Mesendoderm (in vitro differentiated cells): ENCODE data around the gene MOCS3.
"Not testable (repeated sequence)": the region's sequence is repeated elsewhere in the genome, so short reads cannot be mapped to it uniquely, and the experiment has no call there.

Experiments
- DNase-seq: peaks from one replicate; pipeline ENCODE4 v3.0.0; 2013
- H2AK5ac ChIP-seq: 2 replicates; pipeline ENCODE4 v1.6.1; 2013; ENCODE audit warnings: low read length, inconsistent platforms
- H2BK120ac ChIP-seq: 2 replicates; pipeline ENCODE4 v1.6.1; 2013; ENCODE audit warnings: low read depth, mild to moderate bottlenecking, low read length, moderate library complexity, mixed read lengths
- H2BK15ac ChIP-seq: replicated peaks from 2 replicates; pipeline ENCODE4 v1.6.1; 2013; ENCODE audit warnings: low read depth, mild to moderate bottlenecking, moderate library complexity
- H2BK5ac ChIP-seq: 2 replicates; pipeline ENCODE4 v1.6.1; 2013; ENCODE audit warnings: low read length, inconsistent platforms
- H3K18ac ChIP-seq: 2 replicates; pipeline ENCODE4 v1.6.1; 2013; ENCODE audit warnings: mild to moderate bottlenecking, low read length, mixed read lengths
- H3K23ac ChIP-seq: one replicate; pipeline ENCODE4 v1.6.1; 2013; ENCODE audit warnings: low read length
- H3K27ac ChIP-seq: 2 replicates; pipeline ENCODE4 v1.5.1; 2013; ENCODE audit warnings: low read depth, mild to moderate bottlenecking, inconsistent platforms, low read length, moderate library complexity
- H3K27me3 ChIP-seq: 2 replicates; pipeline ENCODE4 v1.6.1; 2013; ENCODE audit warnings: low read length, control low read depth, mild to moderate bottlenecking, inconsistent platforms; ENCODE audit not compliant: insufficient read depth, poor library complexity
- H3K36me3 ChIP-seq: 2 replicates; pipeline ENCODE4 v1.6.1; 2013; ENCODE audit warnings: low read length, inconsistent platforms; ENCODE audit not compliant: control insufficient read depth, insufficient read depth
- H3K4ac ChIP-seq: one replicate; pipeline ENCODE4 v1.6.1; 2013; ENCODE audit warnings: low read depth, mild to moderate bottlenecking, low read length, moderate library complexity
- H3K4me1 ChIP-seq: 2 replicates; pipeline ENCODE4 v1.6.1; 2013; ENCODE audit warnings: low read depth, low read length, inconsistent platforms; ENCODE audit not compliant: control insufficient read depth
- H3K4me2 ChIP-seq: 2 replicates; pipeline ENCODE4 v1.6.1; 2013; ENCODE audit warnings: low read length
- H3K4me3 ChIP-seq: 2 replicates; pipeline ENCODE4 v1.5.1; 2013; ENCODE audit warnings: mild to moderate bottlenecking, low read length
- H3K56ac ChIP-seq: one replicate; pipeline ENCODE4 v1.6.1; 2013; ENCODE audit warnings: low read length
- H3K79me1 ChIP-seq: 2 replicates; pipeline ENCODE4 v1.6.1; 2013; ENCODE audit warnings: low read length, inconsistent platforms
- H3K79me2 ChIP-seq: 2 replicates; pipeline ENCODE4 v1.6.1; 2013; ENCODE audit warnings: mild to moderate bottlenecking, low read length; ENCODE audit not compliant: control insufficient read depth, insufficient read depth
- H3K9ac ChIP-seq: 2 replicates; pipeline ENCODE4 v1.6.1; 2013; ENCODE audit warnings: low read length, inconsistent platforms
- H4K5ac ChIP-seq: one replicate; pipeline ENCODE4 v1.6.1; 2013; ENCODE audit warnings: low read length
- H4K8ac ChIP-seq: one replicate; pipeline ENCODE4 v1.6.1; 2013; ENCODE audit warnings: low read depth, mild to moderate bottlenecking, control low read depth, low read length, moderate library complexity
- WGBS: extraction: QIAGEN DNeasy Blood & Tissue Kit; methylation state at CpG from one replicate; pipeline ENCODE4 v1.1.7; 2013; ENCODE audit warnings: low lambda C conversion rate, missing lambda C conversion rate; ENCODE audit not compliant: insufficient coverage; ENCODE audit errors: extremely low coverage; 5-methylcytosine and 5-hydroxymethylcytosine counted together

MOCS3 gene

GRCh38 chr20:50969912-50970311, 11.3 kb downstream of the MOCS3 start:
- H2AK5ac ChIP-seq: no peak overlapping the region
- H3K27me3 ChIP-seq: no peaks in the 10 kb centered on the region
- no peak overlapping the region for H2BK5ac ChIP-seq
- H3K79me1 ChIP-seq: no peaks in the 10 kb centered on the region
- H2BK120ac ChIP-seq: no peak overlapping the region
- no peak overlapping the region for H3K27ac ChIP-seq
- DNase-seq: no peak
- H3K56ac ChIP-seq: no peak overlapping the region
- H4K5ac ChIP-seq: no peak overlapping the region
- H3K36me3 ChIP-seq: no peaks in the 10 kb centered on the region
- no peak overlapping the region for H4K8ac ChIP-seq
- no CpG with 5 or more reads among the region's 8 CpGs for WGBS
- H3K4me1 ChIP-seq: no peaks in the 10 kb centered on the region
- no peaks in the 10 kb centered on the region for H3K79me2 ChIP-seq
- H3K4ac ChIP-seq: no peak overlapping the region
- H3K9ac ChIP-seq: no peak overlapping the region
- no peak overlapping the region for H3K23ac ChIP-seq
- no peak overlapping the region for H2BK15ac ChIP-seq
- no peak overlapping the region for H3K18ac ChIP-seq
- no peak overlapping the region for H3K4me3 ChIP-seq
- H3K4me2 ChIP-seq: no peak overlapping the region

GRCh38 chr20:50975701-50976330, 17.2 kb downstream of the MOCS3 start:
- Histone ChIP-seq H3K4me2 (no peak overlapping the region), H3K56ac (no peak overlapping the region), H3K4ac (no peak overlapping the region), H2BK15ac (no peak overlapping the region), H3K23ac (no peak overlapping the region), H3K79me1 (no peaks in the 10 kb centered on the region), H2BK5ac (no peak overlapping the region), H4K8ac (no peak overlapping the region), H3K4me1 (no peaks in the 10 kb centered on the region), H3K9ac (no peak overlapping the region), H3K79me2 (no peaks in the 10 kb centered on the region), H4K5ac (no peak overlapping the region), H3K27ac (no peak overlapping the region), H2AK5ac (no peak overlapping the region), H3K36me3 (no peaks in the 10 kb centered on the region), H3K27me3 (no peaks in the 10 kb centered on the region), H3K18ac (no peak overlapping the region), H3K4me3 (no peak overlapping the region), H2BK120ac (no peak overlapping the region)
- DNase-seq: no peak
- no CpG with 5 or more reads among the region's 10 CpGs for WGBS

- Histone ChIP-seq H2AK5ac (no peak overlapping the region), H2BK120ac (no peak overlapping the region), H3K23ac (no peak overlapping the region), H3K4ac (no peak overlapping the region), H3K27ac (no peak overlapping the region), H4K8ac (no peak overlapping the region), H3K4me2 (no peak overlapping the region), H2BK5ac (no peak overlapping the region), H3K9ac (no peak overlapping the region), H3K56ac (no peak overlapping the region), H3K36me3 (no peaks in the 10 kb centered on the region), H4K5ac (no peak overlapping the region), H3K4me1 (no peaks in the 10 kb centered on the region), H3K27me3 (no peaks in the 10 kb centered on the region), H3K79me2 (no peaks in the 10 kb centered on the region), H3K18ac (no peak overlapping the region), H2BK15ac (no peak overlapping the region), H3K79me1 (no peaks in the 10 kb centered on the region), H3K4me3 (no peak overlapping the region)
- no CpG with 5 or more reads among the region's 20 CpGs for WGBS
- no peak for DNase-seq
Measured at GRCh38 chr20:50977066-50978021, 18.7 kb downstream of the MOCS3 start.

- not testable (repeated sequence) for H3K23ac ChIP-seq, H2BK120ac ChIP-seq, H2BK5ac ChIP-seq, H3K36me3 ChIP-seq, H4K5ac ChIP-seq, H2BK15ac ChIP-seq, H3K79me1 ChIP-seq, H4K8ac ChIP-seq, H3K4me2 ChIP-seq, H3K4me3 ChIP-seq, H3K27ac ChIP-seq, DNase-seq, H3K56ac ChIP-seq, H3K4ac ChIP-seq, H3K18ac ChIP-seq, H3K4me1 ChIP-seq, H3K27me3 ChIP-seq, H2AK5ac ChIP-seq, H3K79me2 ChIP-seq, H3K9ac ChIP-seq
- WGBS: no CpG with 5 or more reads among the region's 4 CpGs
Measured at GRCh38 chr20:50978533-50978932, 19.9 kb downstream of the MOCS3 start.

- no CpG with 5 or more reads among the region's 8 CpGs for WGBS
- Histone ChIP-seq H3K27ac (no peak overlapping the region), H3K4me1 (no peaks in the 10 kb centered on the region)
Measured at GRCh38 chr20:50980071-50980681, 21.6 kb downstream of the MOCS3 start.

More at GRCh38 chr20:50980071-50980681, 21.6 kb downstream of the MOCS3 start:
- H2BK15ac ChIP-seq: no peak overlapping the region
- H3K4me3 ChIP-seq: no peak overlapping the region
- no peaks in the 10 kb centered on the region for H3K27me3 ChIP-seq
- no peaks in the 10 kb centered on the region for H3K79me1 ChIP-seq
- no peak overlapping the region for H2BK120ac ChIP-seq
- H3K36me3 ChIP-seq: no peaks in the 10 kb centered on the region
- H3K79me2 ChIP-seq: no peaks in the 10 kb centered on the region
- no peak overlapping the region for H3K56ac ChIP-seq
- no peak overlapping the region for H2BK5ac ChIP-seq
- H4K8ac ChIP-seq: no peak overlapping the region
- no peak overlapping the region for H4K5ac ChIP-seq
- DNase-seq: peak; percentile 41
- H3K18ac ChIP-seq: no peak overlapping the region
- no peak overlapping the region for H2AK5ac ChIP-seq
- H3K4me2 ChIP-seq: no peak overlapping the region
- no peak overlapping the region for H3K4ac ChIP-seq
- no peak overlapping the region for H3K23ac ChIP-seq
- no peak overlapping the region for H3K9ac ChIP-seq
